Omental fat pad (tissue), 4 donors: Measurements from ENCODE around the gene MAPK14. TPM values are rescaled to one million over a fixed set of nuclear protein-coding genes. Genes with fewer than 3 reads are reported as not detected.

ENCODE experiments used
- ATAC-seq: fragments of 150-250 bp; one replicate; pipeline ENCODE4 v1.9.1; 2016; ENCODE audit warnings: mild to moderate bottlenecking, moderate library complexity; ENCODE audit not compliant: low FRiP score
- DNase-seq: peaks from one replicate; pipeline ENCODE4 v3.0.0-alpha.2; 2019; ENCODE audit warnings: low spot score
- total RNA-seq, 4 donors: library from RNA; depleted of rRNA; stranded (reverse); fragments of >200 nt; gene quantifications; one replicate each; pipeline ENCODE4 v1.1.0, GENCODE V29; 2016
- TF ChIP-seq, protein P1 (sequence below), 3 donors: fragments of 450-650 bp; IDR thresholded peaks; one replicate each; pipeline ENCODE4 v1.5.1; 2016 to 2017; ENCODE audit warnings: antibody characterized with exemption in 3 of 3, mild to moderate bottlenecking in 3 of 3, moderate library complexity in 2 of 3

Gene MAPK14
- total RNA-seq, 4 donors from 2014 or later: 91.9 to 133 (median 117) TPM

- DNase-seq: no peak
- ATAC-seq: no peak
- TF ChIP-seq, protein P1, sequence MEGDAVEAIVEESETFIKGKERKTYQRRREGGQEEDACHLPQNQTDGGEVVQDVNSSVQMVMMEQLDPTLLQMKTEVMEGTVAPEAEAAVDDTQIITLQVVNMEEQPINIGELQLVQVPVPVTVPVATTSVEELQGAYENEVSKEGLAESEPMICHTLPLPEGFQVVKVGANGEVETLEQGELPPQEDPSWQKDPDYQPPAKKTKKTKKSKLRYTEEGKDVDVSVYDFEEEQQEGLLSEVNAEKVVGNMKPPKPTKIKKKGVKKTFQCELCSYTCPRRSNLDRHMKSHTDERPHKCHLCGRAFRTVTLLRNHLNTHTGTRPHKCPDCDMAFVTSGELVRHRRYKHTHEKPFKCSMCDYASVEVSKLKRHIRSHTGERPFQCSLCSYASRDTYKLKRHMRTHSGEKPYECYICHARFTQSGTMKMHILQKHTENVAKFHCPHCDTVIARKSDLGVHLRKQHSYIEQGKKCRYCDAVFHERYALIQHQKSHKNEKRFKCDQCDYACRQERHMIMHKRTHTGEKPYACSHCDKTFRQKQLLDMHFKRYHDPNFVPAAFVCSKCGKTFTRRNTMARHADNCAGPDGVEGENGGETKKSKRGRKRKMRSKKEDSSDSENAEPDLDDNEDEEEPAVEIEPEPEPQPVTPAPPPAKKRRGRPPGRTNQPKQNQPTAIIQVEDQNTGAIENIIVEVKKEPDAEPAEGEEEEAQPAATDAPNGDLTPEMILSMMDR (IDR thresholded peaks at IDR 0.05): no peak
These were observed 7.6 kb downstream of the MAPK14 start for GRCh38 chr6:36035225-36035624.

GRCh38 chr6:36038120-36038876 is 10.7 kb downstream of the MAPK14 start:
- no peak for ATAC-seq
- TF ChIP-seq, protein P1 (IDR thresholded peaks at IDR 0.05): no peak
- no peak for DNase-seq

- TF ChIP-seq, protein P1 (IDR thresholded peaks at IDR 0.05): no peak
- DNase-seq (no peak), ATAC-seq (no peak)
These were observed 11.5 kb downstream of the MAPK14 start for GRCh38 chr6:36039112-36039511.

- TF ChIP-seq, protein P1 (IDR thresholded peaks at IDR 0.05): no peak
- no peak for ATAC-seq
- no peak for DNase-seq
These were observed 13.3 kb downstream of the MAPK14 start for GRCh38 chr6:36040958-36041357.

DNA sequence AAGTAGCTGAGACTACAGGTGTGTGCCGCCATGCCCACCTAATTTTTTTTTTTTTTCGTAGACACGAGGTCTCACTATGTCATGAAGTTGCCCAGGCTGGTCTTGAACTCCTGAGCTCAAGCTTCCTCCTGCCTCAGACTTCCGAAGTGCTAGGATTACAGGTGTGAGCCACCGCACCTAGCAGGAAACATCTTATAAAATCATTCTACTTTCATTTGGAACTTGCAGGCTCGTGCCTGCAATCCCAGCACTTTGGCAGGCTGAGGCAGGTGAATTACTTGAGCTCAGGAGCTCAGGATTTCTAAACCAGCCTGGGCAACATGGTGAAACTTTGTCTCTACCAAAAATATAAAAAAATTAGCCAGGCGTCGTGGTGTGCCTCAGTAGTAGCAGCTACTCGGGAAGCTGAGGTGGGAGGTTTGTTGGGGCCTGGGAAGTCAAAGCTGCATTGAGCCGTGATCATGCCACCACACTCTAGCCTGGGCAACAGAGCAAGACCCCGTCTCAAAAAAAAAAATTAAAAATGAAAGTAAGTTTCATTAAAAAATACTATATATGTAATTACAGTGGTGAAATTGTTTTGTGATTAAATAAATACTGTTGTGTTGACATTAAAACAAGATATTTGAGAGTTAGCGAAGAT is 15.1 kb downstream of the MAPK14 start:
- DNase-seq (no peak), ATAC-seq (no peak)
- TF ChIP-seq, protein P1 (IDR thresholded peaks at IDR 0.05): no peak

- ATAC-seq: no peak
- TF ChIP-seq, protein P1 (IDR thresholded peaks at IDR 0.05): no peak
- DNase-seq: no peak
These were observed 22.0 kb downstream of the MAPK14 start for GRCh38 chr6:36049582-36049981.

GRCh38 chr6:36050305-36050704 is 22.7 kb downstream of the MAPK14 start:
- TF ChIP-seq, protein P1 (IDR thresholded peaks at IDR 0.05): no peak
- DNase-seq: no peak
- ATAC-seq: no peak
